Uterus (tissue), 2 donors: ENCODE results near the gene EIF2A.

Source experiments
- POLR2A ChIP-seq, 2 donors: fragments of 450-650 bp; IDR thresholded peaks; one replicate each; pipeline ENCODE4 v1.6.1; 2016; ENCODE audit warnings: antibody characterized with exemption in 2 of 2, mild to moderate bottlenecking in 1 of 2, moderate library complexity in 1 of 2
- TF ChIP-seq, protein P1 (sequence below), 4 experiments: fragments of 200-600 bp in 2 of 4; fragments of 450-650 bp in 2 of 4; sonication (generic) in 2 of 4; IDR thresholded peaks; one replicate each; pipeline ENCODE4 v1.5.1; 2016 to 2019; ENCODE audit warnings: antibody characterized with exemption in 4 of 4, mild to moderate bottlenecking in 2 of 4, moderate library complexity in 1 of 4

DNA sequence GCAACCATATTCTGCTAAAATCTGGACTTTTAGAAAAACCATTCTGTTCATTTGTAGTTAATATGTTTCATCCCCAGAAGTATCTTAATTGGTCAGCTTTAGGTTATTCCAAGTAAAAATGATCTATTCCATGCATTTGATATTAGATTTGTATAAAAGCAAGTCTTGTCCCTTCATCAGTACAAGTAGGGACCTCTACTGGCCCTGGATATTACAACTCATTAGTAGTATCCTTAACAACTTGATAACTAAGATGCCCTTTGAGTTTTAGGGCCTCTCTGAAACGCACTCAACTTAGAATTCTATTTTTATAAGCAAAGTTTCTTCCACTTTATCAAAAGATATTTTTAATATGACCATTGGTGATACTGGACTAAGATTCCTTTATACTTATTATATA is 31.3 kb downstream of the EIF2A start:
- TF ChIP-seq, protein P1, sequence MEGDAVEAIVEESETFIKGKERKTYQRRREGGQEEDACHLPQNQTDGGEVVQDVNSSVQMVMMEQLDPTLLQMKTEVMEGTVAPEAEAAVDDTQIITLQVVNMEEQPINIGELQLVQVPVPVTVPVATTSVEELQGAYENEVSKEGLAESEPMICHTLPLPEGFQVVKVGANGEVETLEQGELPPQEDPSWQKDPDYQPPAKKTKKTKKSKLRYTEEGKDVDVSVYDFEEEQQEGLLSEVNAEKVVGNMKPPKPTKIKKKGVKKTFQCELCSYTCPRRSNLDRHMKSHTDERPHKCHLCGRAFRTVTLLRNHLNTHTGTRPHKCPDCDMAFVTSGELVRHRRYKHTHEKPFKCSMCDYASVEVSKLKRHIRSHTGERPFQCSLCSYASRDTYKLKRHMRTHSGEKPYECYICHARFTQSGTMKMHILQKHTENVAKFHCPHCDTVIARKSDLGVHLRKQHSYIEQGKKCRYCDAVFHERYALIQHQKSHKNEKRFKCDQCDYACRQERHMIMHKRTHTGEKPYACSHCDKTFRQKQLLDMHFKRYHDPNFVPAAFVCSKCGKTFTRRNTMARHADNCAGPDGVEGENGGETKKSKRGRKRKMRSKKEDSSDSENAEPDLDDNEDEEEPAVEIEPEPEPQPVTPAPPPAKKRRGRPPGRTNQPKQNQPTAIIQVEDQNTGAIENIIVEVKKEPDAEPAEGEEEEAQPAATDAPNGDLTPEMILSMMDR (IDR thresholded peaks at IDR 0.05), result no peak
- TF ChIP-seq POLR2A (IDR thresholded peaks at IDR 0.05), result no peak
